Erythroblast (primary cell): ENCODE results near the gene SSMEM1.

Experiments used
- GATA1 ChIP-seq: IDR thresholded peaks from 2 replicates; pipeline ENCODE4 v1.6.1; 2011; ENCODE audit warnings: low read depth, mild to moderate bottlenecking, control low read depth, low read length, moderate library complexity
- POLR2A ChIP-seq: IDR thresholded peaks from 2 replicates; pipeline ENCODE4 v1.6.1; 2011; ENCODE audit warnings: mild to moderate bottlenecking, low read length

DNA sequence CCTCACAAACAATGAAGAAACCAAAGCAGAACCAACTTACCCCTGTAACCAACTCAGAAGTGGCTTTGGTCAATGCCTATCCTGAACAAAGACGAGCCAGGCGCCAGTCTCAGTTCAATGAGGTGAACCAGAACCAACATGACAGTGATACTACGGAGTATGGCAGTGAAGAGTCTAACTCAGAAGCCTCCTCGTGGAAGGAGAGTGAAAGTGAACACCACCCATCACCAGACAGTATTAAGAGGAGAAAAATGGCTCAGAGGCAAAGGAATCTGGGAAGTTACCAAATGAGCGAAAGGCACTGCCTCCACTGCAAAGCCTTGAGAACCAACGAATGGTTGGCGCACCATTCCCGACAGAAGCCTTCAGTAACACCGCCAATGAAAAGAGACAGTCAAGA is 8.4 kb downstream of the SSMEM1 start:
- TF ChIP-seq POLR2A (no peak), GATA1 (no peak)
